KOPT-K1 (cell line): ENCODE data around the gene SLC37A1.
"Not testable (repeated sequence)": the region's sequence is repeated elsewhere in the genome, so short reads cannot be mapped to it uniquely, and the experiment has no call there.

Experiments
- H3K27ac ChIP-seq: fragments of 200-600 bp; sonication (generic); 2 replicates; pipeline ENCODE4 v1.5.1; 2016; ENCODE audit warnings: antibody characterized with exemption, mild to moderate bottlenecking, low read depth, low read length; ENCODE audit not compliant: poor library complexity, severe bottlenecking
- H3K36me3 ChIP-seq: fragments of 200-600 bp; sonication (generic); 2 replicates; pipeline ENCODE4 v1.5.1; 2017; ENCODE audit warnings: antibody characterized with exemption, mild to moderate bottlenecking, low read length, moderate library complexity; ENCODE audit not compliant: insufficient read depth
- H3K9me3 ChIP-seq: fragments of 200-600 bp; sonication (generic); 2 replicates; pipeline ENCODE4 v1.5.1; 2017; ENCODE audit warnings: antibody characterized with exemption, low read length, mild to moderate bottlenecking; ENCODE audit not compliant: insufficient read depth, poor library complexity, severe bottlenecking

Gene SLC37A1

DNA sequence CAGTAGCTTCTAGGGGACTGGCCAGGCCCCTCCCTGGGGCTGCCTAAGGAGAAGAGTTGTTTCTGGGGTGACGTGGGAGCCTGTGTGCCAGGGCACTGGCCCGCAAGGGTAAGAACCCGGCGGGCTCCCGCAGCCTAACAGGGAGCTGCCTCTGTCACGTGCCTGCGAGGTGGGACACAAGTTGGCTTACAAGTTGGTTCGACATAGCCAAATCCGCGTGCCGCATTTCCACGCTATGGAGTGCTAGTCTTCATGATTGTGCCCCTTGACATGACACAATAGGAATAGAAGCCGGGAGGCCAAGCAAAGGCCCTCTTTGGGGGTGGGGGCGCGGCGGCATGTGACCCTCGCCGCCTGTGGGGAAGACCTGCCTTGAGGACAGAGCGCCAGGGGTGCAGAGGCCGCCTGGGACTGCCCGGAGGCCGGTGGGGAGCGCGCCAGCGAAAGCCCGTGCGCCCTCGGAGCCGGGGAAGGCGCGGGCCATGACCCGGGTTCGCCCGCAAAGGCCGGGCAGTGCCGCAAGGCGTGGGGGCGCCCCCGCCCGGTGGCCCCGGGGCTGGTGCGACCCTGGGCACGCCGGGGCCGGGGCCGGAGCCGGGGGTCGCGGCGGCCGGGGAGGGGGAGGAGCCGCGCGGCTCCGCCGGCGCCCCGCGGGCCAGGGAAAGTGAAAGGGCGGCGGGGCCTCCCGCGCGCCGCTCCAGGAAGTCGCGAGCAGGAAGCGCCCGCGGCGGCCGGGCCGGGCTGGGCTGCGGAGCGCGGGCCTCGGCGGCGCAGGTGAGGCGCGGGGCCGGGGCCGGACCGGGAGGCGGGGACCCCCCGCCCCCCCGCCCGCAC lies at the start of gene SLC37A1:
Gene SLC37A1 (plus strand): TSS at position 702 of the 834 bp plus-strand sequence. CDS start 4,603 bp downstream, outside the sequence.
- H3K27ac ChIP-seq, result peak within 1 kb of the TSS; percentile 55
- peaks cover 6% of the 10 kb centered on the region; the same call in 1 of the 2 replicates for H3K36me3 ChIP-seq
- no peaks in the 10 kb centered on the region for H3K9me3 ChIP-seq

DNA sequence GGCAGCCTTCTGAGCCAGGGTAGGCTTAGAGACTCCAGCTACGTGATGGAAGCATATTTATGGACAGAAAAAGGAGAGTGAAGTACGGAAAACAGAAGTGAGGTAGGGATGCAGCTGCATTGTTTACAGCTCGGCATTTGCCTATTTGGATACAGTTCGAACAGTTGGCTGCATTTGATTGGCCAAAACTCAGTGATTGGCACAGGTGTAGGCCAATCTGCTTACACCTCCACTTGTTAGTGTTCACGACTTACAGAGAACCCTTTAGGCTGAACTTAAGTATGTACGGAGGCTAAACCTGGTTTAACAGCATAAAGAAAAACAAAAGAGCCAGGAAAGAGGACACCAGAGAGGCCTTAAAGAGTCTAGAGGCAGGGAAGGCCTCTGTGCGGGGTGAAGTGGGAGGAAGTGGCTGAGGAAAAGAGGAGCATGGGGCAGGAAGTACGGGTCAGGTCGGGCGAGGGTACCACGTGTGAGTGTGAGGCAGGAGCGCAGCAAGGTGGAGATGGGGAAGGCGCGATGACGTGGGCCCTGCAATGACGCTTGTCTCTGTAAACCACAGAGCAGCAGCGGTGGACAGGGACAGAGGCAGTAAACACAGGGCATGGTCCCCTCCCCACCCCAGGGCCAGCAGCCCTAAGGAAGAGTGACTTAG lies 49.7 kb upstream of the SLC37A1 start:
- H3K36me3 ChIP-seq, result no peaks in the 10 kb centered on the region
- H3K27ac ChIP-seq, result peak overlapping the region; percentile 84
- no peaks in the 10 kb centered on the region for H3K9me3 ChIP-seq

DNA sequence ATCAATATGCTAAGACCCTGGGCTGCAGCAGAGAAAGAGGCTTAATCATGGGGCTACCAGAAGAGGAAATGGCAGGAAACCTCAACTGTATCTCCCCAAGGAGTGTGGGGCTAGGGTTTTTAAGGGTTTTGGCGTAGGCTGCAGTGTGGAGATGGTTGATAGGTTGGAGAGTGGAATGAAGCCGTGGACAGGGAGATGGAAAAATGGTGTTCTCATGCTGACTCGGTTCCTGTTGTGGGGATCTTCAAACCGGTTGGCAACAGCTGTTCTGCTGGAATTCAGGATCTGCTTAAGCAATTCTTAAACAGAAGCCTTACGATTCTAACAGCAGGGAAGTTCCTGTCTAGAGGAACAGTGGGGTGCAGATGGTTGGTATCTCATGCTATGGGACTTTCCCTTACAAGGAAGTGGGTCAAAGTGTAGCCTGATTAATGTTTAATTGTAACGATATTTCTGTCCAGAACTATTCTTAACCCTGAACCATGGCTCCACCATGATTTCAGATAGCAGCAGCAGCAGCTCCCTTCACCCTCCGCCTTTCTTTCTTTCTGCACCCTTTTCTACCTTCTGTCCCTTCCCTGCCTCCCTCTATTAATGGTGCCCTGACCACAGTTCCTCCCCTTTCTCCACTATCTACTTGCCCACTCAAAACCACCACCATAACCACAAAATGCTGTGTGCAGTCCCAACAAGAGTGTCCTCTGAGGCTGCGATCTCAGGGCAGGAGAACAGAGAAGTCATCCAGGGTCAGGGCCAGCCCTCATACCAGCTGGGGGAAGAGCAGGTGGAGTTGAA lies 48.4 kb upstream of the SLC37A1 start:
- peak overlapping the region; percentile 55 for H3K27ac ChIP-seq
- H3K9me3 ChIP-seq, result no peaks in the 10 kb centered on the region
- H3K36me3 ChIP-seq, result no peaks in the 10 kb centered on the region

DNA sequence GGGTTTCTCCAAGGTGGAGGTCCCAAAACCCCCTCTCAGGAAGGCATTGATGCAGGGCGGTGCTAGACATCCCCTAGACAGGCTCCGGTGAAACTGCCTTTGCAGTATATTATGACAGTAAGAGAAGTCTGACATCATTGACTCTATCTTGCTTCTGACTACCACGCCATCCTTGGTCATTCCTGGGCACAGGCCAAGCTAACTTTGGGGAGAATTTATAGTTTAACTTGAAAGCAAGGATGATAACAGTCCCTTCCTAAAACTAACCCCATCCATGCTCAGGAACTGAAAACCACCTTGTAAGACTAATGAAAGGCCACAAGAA lies 47.9 kb upstream of the SLC37A1 start:
- H3K36me3 ChIP-seq, result no peaks in the 10 kb centered on the region
- peak overlapping the region; percentile 55 for H3K27ac ChIP-seq
- no peaks in the 10 kb centered on the region for H3K9me3 ChIP-seq

DNA sequence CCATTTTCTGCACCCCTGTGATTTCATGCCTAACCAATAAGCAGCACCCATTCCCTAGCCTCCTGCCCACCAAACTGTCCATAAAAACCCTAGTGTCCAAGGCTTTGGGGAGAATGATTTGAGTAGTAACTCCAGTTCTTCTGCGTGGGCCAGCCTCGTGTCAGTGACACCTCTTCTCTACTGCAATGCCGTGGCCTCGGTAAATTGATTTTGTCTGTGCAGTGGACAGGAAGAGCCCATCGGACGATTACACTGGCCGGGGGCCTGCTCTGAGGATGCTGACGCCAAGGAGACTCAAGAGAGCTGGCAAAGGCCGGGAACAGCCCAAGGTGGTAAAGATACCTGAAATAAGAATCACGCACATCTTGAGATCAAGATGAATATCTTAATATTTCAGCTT lies 47.0 kb upstream of the SLC37A1 start:
- H3K36me3 ChIP-seq, result no peaks in the 10 kb centered on the region
- H3K9me3 ChIP-seq, result no peaks in the 10 kb centered on the region
- peak overlapping the region; percentile 24 for H3K27ac ChIP-seq

DNA sequence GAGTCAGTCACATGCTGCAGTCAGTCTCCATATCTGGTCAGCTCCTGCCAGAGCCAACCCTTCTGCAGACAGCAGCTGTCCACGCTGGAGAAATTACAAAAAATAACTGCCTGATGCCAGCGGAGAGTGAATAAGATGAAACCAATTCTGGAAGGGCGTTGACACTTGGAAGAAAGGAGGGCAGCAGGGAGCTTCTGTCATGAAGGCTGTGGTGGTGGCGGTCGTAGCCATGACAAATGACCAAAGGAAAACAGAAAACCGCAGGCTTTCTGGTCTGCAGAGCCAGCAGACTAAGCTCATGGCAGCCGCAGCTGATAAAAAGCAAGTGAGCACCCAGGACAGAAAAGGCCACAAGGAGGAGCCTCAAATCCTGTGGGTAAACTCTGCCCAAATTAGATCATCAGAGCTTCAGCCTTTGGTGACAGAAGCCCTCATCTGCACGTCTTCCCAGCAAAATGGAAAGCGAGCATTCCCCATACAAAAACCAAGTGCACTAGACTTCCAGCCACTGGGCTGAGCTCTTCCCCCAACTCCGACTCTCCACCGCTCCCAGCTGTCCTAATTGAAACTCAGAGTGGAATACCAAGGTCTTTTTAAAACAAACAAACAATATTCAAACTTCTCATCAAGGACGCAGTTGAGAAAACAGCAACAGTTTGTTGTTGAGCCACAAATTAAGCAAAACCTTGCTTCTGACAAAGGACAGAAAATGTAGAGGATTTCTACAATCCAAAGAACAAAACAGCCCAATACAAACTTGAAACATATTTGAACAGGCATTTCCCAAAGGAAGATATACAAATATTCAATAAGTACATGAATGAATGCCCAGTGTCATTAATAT lies 46.3 kb upstream of the SLC37A1 start:
- H3K36me3 ChIP-seq, result no peaks in the 10 kb centered on the region

DNA sequence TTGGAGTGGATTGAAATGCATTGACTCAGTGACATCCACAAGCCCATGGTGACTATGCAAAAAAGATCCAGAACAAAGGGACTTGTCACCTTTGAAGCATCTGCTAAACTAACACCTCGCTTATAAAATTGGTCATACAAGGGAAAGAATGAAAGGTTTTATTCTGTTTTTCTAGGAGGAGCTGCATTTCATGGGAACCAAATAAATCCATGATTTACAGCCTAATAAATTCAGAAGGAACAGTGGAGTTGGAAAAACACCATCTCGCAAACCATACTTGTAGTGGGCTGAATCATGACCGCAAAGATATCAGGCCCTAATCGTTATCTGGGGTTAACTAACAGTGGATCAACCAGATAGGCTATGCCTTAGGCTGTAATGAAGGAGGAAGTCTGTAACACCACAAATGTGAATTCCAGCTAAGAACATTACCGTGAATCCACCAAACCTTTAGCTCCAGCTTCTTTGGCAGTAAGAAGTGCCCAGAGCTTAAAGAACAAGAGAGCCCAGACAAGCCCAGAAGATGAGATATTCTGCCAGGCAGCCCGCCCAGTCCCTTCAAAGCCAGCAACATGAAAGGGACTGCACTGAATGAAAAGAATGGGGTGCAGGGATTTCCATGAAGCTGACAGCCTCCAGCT lies 45.0 kb upstream of the SLC37A1 start:
- no peak overlapping the region for H3K27ac ChIP-seq
- no peaks in the 10 kb centered on the region for H3K9me3 ChIP-seq
- H3K36me3 ChIP-seq, result no peaks in the 10 kb centered on the region

More for the DNA sequence above, 46.3 kb upstream of the SLC37A1 start:
- Histone ChIP-seq H3K9me3 (no peaks in the 10 kb centered on the region), H3K27ac (peak overlapping the region; percentile 24)

DNA sequence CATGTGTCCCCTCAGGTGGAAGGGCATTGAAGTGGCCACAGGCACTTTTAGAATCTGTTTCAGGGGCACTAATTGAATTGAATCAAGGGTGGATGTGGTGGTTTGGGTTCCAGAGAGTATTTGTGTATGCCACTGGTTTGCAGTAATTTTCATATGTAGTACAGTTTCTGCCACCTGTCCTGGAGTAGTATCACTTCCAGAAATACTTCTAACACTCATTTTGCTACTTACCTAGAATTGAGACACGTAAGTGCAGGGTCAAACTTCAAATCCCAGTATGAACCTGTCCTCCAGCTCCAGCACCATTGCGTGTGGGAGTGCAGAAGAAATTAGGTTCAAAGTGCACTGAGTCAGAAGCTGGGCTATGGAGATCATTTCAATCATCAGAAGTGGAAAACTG lies 44.4 kb upstream of the SLC37A1 start:
- no peaks in the 10 kb centered on the region for H3K36me3 ChIP-seq
- H3K9me3 ChIP-seq, result no peaks in the 10 kb centered on the region
- no peak overlapping the region for H3K27ac ChIP-seq

DNA sequence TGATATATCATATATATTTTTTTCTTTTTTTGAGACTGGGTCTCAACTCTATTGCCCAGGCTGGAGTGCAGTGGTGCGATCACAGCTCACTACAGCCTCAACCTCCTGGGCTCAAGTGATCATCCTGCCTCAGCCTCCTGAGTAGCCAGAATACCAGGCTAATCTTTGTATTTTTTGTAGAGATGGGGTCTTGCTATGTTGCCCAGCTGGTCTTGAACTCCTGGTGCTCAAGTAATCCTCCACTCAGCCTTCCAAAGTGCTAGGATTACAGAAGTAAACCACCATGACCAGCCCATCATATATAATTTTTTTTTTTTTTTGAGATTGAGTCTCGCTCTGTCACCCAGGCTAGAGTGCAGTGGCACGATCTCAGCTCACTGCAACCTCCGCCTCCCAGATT lies 43.9 kb upstream of the SLC37A1 start:
- H3K9me3 ChIP-seq, H3K27ac ChIP-seq, H3K36me3 ChIP-seq: not testable (repeated sequence)

DNA sequence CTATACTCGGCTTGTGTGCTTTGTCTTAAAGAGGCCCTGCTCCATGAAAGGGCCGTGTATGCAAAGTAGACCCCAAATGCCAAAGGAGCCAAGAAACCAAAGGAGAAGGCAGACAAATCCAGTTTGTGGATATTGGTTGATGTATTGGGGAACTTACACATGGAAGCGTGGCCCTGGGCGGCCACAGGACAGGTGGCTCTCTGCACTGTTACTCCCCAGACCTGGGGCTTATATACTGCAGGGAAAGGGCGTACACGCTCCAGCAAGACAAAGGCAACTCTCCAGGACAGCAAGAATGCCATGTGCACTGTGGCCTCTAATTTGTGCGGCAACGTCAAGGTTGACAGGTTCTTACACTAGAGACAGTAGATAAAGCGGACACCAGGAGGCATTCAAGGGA lies 42.4 kb upstream of the SLC37A1 start:
- no peaks in the 10 kb centered on the region for H3K9me3 ChIP-seq
- no peaks in the 10 kb centered on the region for H3K36me3 ChIP-seq
- H3K27ac ChIP-seq, result no peak overlapping the region

DNA sequence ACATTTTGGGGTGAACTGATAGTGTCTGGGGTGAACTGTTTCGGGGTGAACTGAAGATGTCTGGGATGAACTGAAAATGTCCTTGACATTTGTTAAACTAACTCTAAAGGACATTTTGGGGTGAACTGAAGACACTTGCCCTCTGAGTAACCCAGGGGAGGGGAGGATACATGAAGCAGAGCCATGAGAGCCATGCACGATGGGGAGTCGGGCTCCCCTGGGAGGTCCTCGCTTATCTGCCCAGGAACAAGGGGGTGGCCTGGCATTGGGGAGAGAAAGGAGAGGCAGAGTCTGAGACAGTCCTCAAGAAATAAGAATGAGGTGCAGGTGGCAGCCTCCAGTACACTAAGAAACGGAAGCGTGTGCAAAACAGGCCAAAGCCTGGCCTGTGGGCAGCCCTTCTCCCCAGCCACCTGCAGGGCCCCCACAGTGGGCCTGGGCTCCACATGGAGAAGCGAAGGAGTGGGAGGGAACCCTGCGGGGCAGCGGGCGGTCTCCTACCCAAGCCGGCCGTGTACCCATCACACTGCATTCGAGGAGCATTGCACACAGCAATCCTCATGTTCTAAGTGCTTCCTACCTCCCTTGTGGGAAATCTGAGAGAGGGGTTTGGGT lies 41.8 kb upstream of the SLC37A1 start:
- Histone ChIP-seq H3K36me3 (no peaks in the 10 kb centered on the region), H3K27ac (no peak overlapping the region), H3K9me3 (no peaks in the 10 kb centered on the region)

DNA sequence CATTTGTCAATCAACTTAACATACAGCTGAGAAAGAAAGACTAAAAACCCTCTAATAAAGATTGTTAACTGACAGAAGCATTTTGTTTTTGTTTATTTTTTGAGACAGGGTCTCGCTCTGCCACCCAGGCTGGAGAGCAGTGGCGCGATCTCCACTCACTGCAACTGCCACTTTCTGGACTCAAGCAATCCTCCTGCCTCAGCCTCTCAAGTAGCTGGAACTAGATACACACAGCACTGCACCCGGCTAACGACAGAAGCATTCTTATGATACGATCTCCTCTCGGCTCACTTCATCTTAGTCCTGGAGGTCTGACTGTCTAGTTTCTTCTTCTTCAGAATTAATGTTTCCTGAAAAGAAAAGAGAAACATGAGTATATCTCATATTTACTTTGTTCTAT lies 41.1 kb upstream of the SLC37A1 start:
- Histone ChIP-seq H3K9me3 (no peaks in the 10 kb centered on the region), H3K36me3 (no peaks in the 10 kb centered on the region), H3K27ac (no peak overlapping the region)

DNA sequence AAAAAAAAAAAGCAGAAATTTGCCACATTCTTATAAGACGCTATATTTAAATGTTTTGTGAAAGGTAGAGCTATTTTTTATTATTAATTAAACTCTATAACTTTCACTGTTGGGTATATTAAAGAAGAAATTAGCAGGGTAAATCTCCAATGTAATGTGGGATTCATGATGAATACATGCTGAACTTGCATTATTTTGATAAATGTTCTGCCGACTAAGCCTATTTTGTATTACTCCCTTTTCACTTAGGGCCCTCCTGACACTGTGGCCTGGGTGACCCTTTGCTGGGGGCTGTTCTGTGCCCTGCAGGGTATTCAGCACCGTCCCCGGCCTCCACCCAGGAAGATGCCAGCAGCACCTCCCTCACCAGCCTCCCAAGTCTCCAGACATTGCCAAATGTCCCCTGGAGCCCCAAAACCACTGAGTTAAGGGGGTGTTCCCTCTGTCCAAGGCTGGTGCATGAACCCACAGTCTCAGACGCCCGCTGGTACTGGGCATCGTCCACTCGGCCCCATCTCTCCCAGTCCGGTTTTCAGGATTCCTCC lies 40.1 kb upstream of the SLC37A1 start:
- no peaks in the 10 kb centered on the region for H3K9me3 ChIP-seq
- H3K27ac ChIP-seq, result no peak overlapping the region
- no peaks in the 10 kb centered on the region for H3K36me3 ChIP-seq
